Measurements from ENCODE around the gene ERGIC1. TPM values are rescaled to one million over a fixed set of nuclear protein-coding genes. Genes with fewer than 3 reads are reported as not detected.

ERGIC1 gene
- total and polyA plus RNA-seq, 2 of the 13 experiments (the other 11 are each of a cell fraction or from before 2014, with no cell fraction given), result 78.5 to 184 TPM

GRCh38 chr5:172902497-172903472 is 68.7 kb downstream of the ERGIC1 start (continued):
- TF ChIP-seq CEBPZ (IDR thresholded peaks at IDR 0.05; ENCODE audit: low read length), result no peak
- no peak for TF ChIP-seq FOSL1 (CRISPR knock-in tag; IDR thresholded peaks at IDR 0.05; ENCODE audit: borderline replicate concordance)
- no peak for TF ChIP-seq ZSCAN29 (CRISPR knock-in tag; conservative IDR thresholded peaks at IDR 0.05)
- no peak for TF ChIP-seq ZNF446 (CRISPR knock-in tag; IDR thresholded peaks at IDR 0.05)
- no peak for TF ChIP-seq SATB2 (CRISPR knock-in tag; IDR thresholded peaks at IDR 0.05)
- TF ChIP-seq HOXA3 (CRISPR knock-in tag; IDR thresholded peaks at IDR 0.05), result peak; percentile 61; the same call in 1 of the 2 replicates
- peak; percentile 53; the same call in 1 of the 2 replicates for TF ChIP-seq MED13 (CRISPR knock-in tag; IDR thresholded peaks at IDR 0.05)
- TF ChIP-seq MYC (CRISPR knock-in tag; IDR thresholded peaks at IDR 0.05; ENCODE audit: borderline replicate concordance), result peak; percentile 68; the same call in 1 of the 2 replicates
- no peak for TF ChIP-seq MAFF (IDR thresholded peaks at IDR 0.05; ENCODE audit: low read depth, low read length)
- TF ChIP-seq ZNF44 (CRISPR knock-in tag; IDR thresholded peaks at IDR 0.05), result 0 out of 2 replicates have a peak, but pooled peaks have one; percentile 7
- no peak for TF ChIP-seq NFKBIZ (CRISPR knock-in tag; IDR thresholded peaks at IDR 0.05)
- TF ChIP-seq FOXP1 (IDR thresholded peaks at IDR 0.05), result no peak
- peak; percentile 21; the same call in 1 of the 2 replicates for TF ChIP-seq FOXP1 (CRISPR knock-in tag; IDR thresholded peaks at IDR 0.05)
- no peak for TF ChIP-seq SNAI1 (CRISPR knock-in tag; IDR thresholded peaks at IDR 0.05; ENCODE audit: borderline replicate concordance)
- no peak for TF ChIP-seq MBD4 (IDR thresholded peaks at IDR 0.05; ENCODE audit: borderline replicate concordance, low read length)
- no peak for TF ChIP-seq ZFAT (CRISPR knock-in tag; conservative IDR thresholded peaks at IDR 0.05)
- peak in 1 of 2 experiments; percentile 76; a peak in 2 of 4 replicates for TF ChIP-seq NR2F1 (CRISPR knock-in tag; IDR thresholded peaks at IDR 0.05)
- TF ChIP-seq CERS6 (CRISPR knock-in tag; IDR thresholded peaks at IDR 0.05), result no peak
- 0 out of 2 replicates have a peak, but pooled peaks have one; percentile 33 for TF ChIP-seq ZNF670 (CRISPR knock-in tag; IDR thresholded peaks at IDR 0.05; ENCODE audit: borderline replicate concordance)
- TF ChIP-seq PCBP1 (IDR thresholded peaks at IDR 0.05; ENCODE audit: borderline replicate concordance, low read depth, low read length), result 0 out of 2 replicates have a peak, but pooled peaks have one; percentile 20
- TF ChIP-seq HNF4A (CRISPR knock-in tag; IDR thresholded peaks at IDR 0.05), result peak; percentile 41; the same call in 1 of the 2 replicates
- no peak for TF ChIP-seq PHF8 (CRISPR knock-in tag; IDR thresholded peaks at IDR 0.05)
- no peak for TF ChIP-seq SYNCRIP (IDR thresholded peaks at IDR 0.05; ENCODE audit: insufficient read depth, low read depth, low read length)
- TF ChIP-seq TOPORS (CRISPR knock-in tag; IDR thresholded peaks at IDR 0.05), result no peak
- peak; percentile 69 for TF ChIP-seq ATF7 (IDR thresholded peaks at IDR 0.05)
- peak; percentile 92 for TF ChIP-seq ATF7 (CRISPR knock-in tag; IDR thresholded peaks at IDR 0.05)
- TF ChIP-seq FOXJ3 (CRISPR knock-in tag; IDR thresholded peaks at IDR 0.05; ENCODE audit: borderline replicate concordance), result no peak
- TF ChIP-seq ZNF256 (CRISPR knock-in tag; conservative IDR thresholded peaks at IDR 0.05), result no peak
- TF ChIP-seq KMT2B (CRISPR knock-in tag; IDR thresholded peaks at IDR 0.05), result no peak
